GM12875 (cell line): ENCODE results near the gene DGCR6L.
"Not testable (repeated sequence)": the region's sequence is repeated elsewhere in the genome, so short reads cannot be mapped to it uniquely, and the experiment has no call there.

Source experiments
- H3K4me3 ChIP-seq: one replicate; pipeline ENCODE4 v1.5.1; 2011; ENCODE audit warnings: low read depth, low read length, control low read depth
- TF ChIP-seq, protein P1 (sequence below): IDR thresholded peaks from 2 replicates; pipeline ENCODE4 v1.5.1; 2011; ENCODE audit warnings: low read depth, mild to moderate bottlenecking, control low read depth, inconsistent platforms, low read length, moderate library complexity, borderline replicate concordance; ENCODE audit not compliant: insufficient read depth

The DGCR6L gene

DNA sequence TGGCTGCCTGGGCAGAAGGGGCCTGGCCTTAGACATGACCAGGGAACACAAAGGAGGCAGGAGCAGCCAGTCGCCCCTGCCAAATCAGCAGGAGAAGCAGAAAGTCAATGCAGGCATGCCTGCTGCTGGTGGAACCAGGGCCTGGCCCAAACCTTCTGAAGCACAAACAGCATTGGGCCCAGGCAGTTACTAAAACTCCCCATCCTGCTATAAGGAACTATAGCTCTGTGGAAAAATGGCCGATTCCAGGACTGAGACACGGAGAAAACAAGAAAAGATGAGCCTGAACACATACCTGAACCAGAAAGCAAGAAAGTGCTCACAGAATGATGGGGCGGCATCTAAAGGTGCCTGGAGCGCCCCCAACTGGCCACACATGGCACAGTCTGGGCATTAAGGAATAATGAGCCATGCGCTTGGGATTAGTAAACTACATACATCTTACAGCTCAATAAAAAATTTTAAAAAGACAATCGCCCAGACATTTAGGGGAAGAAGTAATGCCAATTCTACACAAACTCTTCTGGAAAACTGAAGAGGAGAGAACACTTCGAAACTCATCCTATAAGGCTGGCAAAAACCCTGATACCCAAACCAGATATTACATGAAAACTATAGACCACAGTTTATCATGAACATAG lies 2.3 kb downstream of the DGCR6L start:
- H3K4me3 ChIP-seq = not testable (repeated sequence)
- TF ChIP-seq, protein P1, sequence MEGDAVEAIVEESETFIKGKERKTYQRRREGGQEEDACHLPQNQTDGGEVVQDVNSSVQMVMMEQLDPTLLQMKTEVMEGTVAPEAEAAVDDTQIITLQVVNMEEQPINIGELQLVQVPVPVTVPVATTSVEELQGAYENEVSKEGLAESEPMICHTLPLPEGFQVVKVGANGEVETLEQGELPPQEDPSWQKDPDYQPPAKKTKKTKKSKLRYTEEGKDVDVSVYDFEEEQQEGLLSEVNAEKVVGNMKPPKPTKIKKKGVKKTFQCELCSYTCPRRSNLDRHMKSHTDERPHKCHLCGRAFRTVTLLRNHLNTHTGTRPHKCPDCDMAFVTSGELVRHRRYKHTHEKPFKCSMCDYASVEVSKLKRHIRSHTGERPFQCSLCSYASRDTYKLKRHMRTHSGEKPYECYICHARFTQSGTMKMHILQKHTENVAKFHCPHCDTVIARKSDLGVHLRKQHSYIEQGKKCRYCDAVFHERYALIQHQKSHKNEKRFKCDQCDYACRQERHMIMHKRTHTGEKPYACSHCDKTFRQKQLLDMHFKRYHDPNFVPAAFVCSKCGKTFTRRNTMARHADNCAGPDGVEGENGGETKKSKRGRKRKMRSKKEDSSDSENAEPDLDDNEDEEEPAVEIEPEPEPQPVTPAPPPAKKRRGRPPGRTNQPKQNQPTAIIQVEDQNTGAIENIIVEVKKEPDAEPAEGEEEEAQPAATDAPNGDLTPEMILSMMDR = peak; percentile 36; the same call in 1 of the 2 replicates

DNA sequence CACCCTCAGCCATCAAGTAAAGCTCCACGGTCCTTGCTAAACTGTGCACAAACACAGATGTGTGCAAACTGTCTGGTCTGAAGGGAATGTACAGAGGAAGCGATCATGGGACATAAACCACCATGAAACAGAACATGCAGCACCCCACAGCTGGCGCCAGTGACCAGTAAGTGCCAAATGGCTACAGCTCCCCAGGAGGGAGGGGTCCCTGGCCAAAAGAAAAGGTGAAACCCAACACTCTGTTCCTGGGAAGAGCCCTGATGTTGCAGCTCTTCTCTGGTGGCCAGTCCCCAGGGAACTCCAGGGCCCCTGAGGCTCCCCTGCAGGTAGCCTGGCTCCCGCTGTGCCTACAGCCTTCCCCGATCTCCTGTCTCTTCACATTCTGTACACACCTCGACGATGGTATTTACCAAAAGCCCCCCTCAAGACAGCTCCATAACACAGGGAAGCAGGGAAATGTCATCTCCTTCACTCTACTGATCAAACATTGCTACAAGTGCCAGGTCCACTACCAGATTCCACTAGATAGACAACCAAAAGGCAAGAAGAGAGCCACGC lies 2.9 kb downstream of the DGCR6L start:
- H3K4me3 ChIP-seq = no peak overlapping the region
- TF ChIP-seq, protein P1 = no peak

GRCh38 chr22:20316217-20316843 lies 3.5 kb downstream of the DGCR6L start:
- TF ChIP-seq, protein P1 = no peak
- no peak overlapping the region for H3K4me3 ChIP-seq

- no peak overlapping the region for H3K4me3 ChIP-seq
- TF ChIP-seq, protein P1 = no peak
These were observed 4.3 kb downstream of the DGCR6L start for GRCh38 chr22:20315337-20316216.

DNA sequence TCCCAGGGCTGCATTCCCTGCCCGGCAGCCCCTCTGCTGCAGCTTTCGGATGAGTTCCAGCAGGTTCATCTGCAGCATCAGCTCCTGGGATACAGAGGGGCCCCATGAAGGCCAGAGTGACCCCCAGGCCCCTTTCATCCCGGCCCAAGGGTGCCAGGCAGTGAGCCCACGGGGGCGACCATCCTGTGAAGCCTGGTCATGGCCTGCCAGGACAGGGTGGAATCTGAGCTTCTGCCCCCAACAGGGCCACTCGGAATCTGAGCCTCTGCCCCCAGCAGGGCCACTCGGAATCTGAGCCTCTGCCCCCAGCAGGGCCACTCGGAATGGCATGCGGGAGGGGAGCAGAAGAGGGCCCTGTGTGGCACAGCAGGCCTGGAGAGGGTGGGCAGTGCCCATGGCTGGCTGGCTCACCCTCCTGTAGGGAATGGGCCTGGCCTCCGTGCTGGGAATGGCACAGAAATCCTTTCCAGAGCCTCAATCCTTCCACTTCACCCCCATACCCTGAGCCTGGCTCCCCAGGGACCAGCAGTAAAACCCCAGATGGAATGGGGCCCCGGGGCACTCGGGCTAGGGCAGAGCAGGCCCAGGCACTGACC lies 5.0 kb downstream of the DGCR6L start:
- H3K4me3 ChIP-seq = not testable (repeated sequence)

DNA sequence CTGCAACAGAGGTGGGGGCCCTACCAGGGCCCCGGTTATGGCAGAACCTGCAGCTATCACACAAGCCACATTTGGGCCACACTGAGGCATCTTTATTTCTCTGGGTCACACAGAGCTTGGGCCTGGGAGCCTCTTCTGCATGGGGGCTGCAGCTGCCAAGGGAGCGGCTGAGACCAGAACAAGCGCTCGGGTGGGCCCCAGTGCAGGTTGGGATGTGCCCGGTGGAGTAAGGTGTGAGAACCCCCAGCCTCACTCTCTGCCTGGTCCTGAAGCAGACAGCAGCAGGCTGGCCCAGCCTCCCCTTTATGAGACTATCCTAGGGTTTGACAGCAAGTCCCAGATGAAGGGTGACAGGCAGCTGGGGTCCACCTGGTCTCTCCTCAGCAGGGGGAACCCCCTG lies 5.7 kb downstream of the DGCR6L start:
- H3K4me3 ChIP-seq = not testable (repeated sequence)

- H3K4me3 ChIP-seq = not testable (repeated sequence)
These were observed 6.4 kb downstream of the DGCR6L start for GRCh38 chr22:20313306-20314077.
